ENCODE data around the gene HCN4. TPM values are rescaled to one million over a fixed set of nuclear protein-coding genes. Genes with fewer than 3 reads are reported as not detected.

The HCN4 gene
- total and polyA plus RNA-seq, 2 experiments from 2014 or later, result 59.2 to 159 TPM

DNA sequence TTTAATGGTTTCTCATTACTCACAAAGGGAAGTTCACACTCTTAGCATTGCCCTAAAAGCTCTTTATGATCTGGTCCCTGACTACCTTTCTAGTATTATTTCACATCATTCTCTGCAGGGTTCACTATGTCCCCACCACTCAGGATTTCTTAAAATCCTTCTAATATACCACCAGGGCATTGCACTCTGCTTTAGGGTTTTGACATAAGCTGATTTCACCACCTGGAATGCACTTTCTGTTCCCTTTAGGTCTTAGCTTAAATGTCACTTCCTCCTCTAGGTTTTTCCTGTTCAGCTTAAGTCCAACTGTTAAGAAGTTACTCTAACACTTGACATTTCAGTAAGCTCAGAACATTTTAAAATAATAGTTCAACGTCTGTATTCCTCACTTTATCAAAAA lies 81.7 kb downstream of the HCN4 start:
- H3K4me3 ChIP-seq, result no peak overlapping the region
- TF ChIP-seq, protein P1, sequence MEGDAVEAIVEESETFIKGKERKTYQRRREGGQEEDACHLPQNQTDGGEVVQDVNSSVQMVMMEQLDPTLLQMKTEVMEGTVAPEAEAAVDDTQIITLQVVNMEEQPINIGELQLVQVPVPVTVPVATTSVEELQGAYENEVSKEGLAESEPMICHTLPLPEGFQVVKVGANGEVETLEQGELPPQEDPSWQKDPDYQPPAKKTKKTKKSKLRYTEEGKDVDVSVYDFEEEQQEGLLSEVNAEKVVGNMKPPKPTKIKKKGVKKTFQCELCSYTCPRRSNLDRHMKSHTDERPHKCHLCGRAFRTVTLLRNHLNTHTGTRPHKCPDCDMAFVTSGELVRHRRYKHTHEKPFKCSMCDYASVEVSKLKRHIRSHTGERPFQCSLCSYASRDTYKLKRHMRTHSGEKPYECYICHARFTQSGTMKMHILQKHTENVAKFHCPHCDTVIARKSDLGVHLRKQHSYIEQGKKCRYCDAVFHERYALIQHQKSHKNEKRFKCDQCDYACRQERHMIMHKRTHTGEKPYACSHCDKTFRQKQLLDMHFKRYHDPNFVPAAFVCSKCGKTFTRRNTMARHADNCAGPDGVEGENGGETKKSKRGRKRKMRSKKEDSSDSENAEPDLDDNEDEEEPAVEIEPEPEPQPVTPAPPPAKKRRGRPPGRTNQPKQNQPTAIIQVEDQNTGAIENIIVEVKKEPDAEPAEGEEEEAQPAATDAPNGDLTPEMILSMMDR (IDR thresholded peaks at IDR 0.05; ENCODE audit: low read depth, low read length), result no peak
- H3K9me3 ChIP-seq (ENCODE audit: low read depth), result no peaks in the 10 kb centered on the region
- H3K27ac ChIP-seq, result no peak overlapping the region
- no peaks in the 10 kb centered on the region for H3K27me3 ChIP-seq
- peaks cover 29% of the 10 kb centered on the region for H3K36me3 ChIP-seq
- H3K4me1 ChIP-seq (ENCODE audit: low read depth), result no peaks in the 10 kb centered on the region
- DNase-seq (ENCODE audit: low read depth in 1 of 2, low spot score in 1 of 2), result no peak

- H3K27me3 ChIP-seq, result no peaks in the 10 kb centered on the region
- H3K27ac ChIP-seq, result no peak overlapping the region
- peak in 1 of 2 donors; percentile 14 for DNase-seq (ENCODE audit: low read depth in 1 of 2, low spot score in 1 of 2)
- H3K9me3 ChIP-seq (ENCODE audit: low read depth), result no peaks in the 10 kb centered on the region
- no peaks in the 10 kb centered on the region for H3K4me1 ChIP-seq (ENCODE audit: low read depth)
- no peak overlapping the region for H3K4me3 ChIP-seq
- peaks cover 29% of the 10 kb centered on the region for H3K36me3 ChIP-seq
- TF ChIP-seq, protein P1 (IDR thresholded peaks at IDR 0.05; ENCODE audit: low read depth, low read length), result no peak
These were observed 82.4 kb downstream of the HCN4 start for GRCh38 chr15:73286311-73286710.

GRCh38 chr15:73284090-73284716 lies 84.6 kb downstream of the HCN4 start:
- Histone ChIP-seq H3K27me3 (no peaks in the 10 kb centered on the region), H3K36me3 (peaks cover 15% of the 10 kb centered on the region), H3K9me3 (ENCODE audit: low read depth) (no peaks in the 10 kb centered on the region), H3K27ac (no peak overlapping the region), H3K4me3 (no peak overlapping the region), H3K4me1 (ENCODE audit: low read depth) (no peaks in the 10 kb centered on the region)
- TF ChIP-seq, protein P1 (IDR thresholded peaks at IDR 0.05; ENCODE audit: low read depth, low read length), result peak; percentile 16
- DNase-seq (ENCODE audit: low read depth in 1 of 2, low spot score in 1 of 2), result peak in 1 of 2 donors; percentile 26

DNA sequence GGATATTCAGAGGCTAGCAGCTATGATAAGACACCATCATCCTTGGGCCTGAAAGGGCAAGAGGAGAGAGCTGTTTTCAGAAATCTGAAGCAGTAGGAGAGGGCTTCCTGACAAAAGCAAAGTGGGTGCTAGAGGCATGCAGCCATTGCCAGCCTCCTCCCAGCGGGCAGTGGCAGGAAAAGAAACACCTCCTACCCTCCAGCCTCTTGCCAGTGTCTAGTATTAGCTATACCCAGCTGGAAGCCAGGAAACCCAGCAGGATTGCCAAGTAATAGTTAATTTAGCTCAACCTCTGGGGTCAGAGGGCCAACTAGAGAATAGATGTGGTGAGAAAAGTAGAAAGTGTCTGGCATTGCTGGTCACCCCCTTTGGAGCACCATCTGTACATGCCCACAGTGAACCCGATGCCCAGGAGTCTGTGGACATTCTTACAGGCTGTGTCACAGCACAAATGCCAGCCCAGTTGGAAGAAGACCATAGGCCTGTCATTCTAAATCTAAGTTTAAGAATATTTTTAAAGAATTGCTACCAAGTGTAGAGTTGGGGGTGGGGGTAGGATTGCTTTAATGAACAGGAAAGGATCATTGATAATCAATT lies 85.3 kb downstream of the HCN4 start:
- Histone ChIP-seq H3K9me3 (ENCODE audit: low read depth) (no peaks in the 10 kb centered on the region), H3K36me3 (peaks cover 10% of the 10 kb centered on the region), H3K4me3 (no peak overlapping the region), H3K27ac (no peak overlapping the region), H3K4me1 (ENCODE audit: low read depth) (no peaks in the 10 kb centered on the region), H3K27me3 (no peaks in the 10 kb centered on the region)
- TF ChIP-seq, protein P1 (IDR thresholded peaks at IDR 0.05; ENCODE audit: low read depth, low read length), result no peak
- DNase-seq (ENCODE audit: low read depth in 1 of 2, low spot score in 1 of 2), result no peak

- no peaks in the 10 kb centered on the region for H3K27me3 ChIP-seq
- H3K4me1 ChIP-seq (ENCODE audit: low read depth), result no peaks in the 10 kb centered on the region
- no peak overlapping the region for H3K27ac ChIP-seq
- no peaks in the 10 kb centered on the region for H3K9me3 ChIP-seq (ENCODE audit: low read depth)
- H3K36me3 ChIP-seq, result peaks cover 3% of the 10 kb centered on the region
- TF ChIP-seq, protein P1 (IDR thresholded peaks at IDR 0.05; ENCODE audit: low read depth, low read length), result no peak
- DNase-seq (ENCODE audit: low read depth in 1 of 2, low spot score in 1 of 2), result no peak
- H3K4me3 ChIP-seq, result no peak overlapping the region
These were observed 86.0 kb downstream of the HCN4 start for GRCh38 chr15:73282567-73283365.
